NB4 (cell line): Measurements from ENCODE around the gene PVR.
"Not testable (repeated sequence)": the region's sequence is repeated elsewhere in the genome, so short reads cannot be mapped to it uniquely, and the experiment has no call there.

ENCODE experiments used
- DNase-seq: peaks from one replicate; pipeline ENCODE4 v3.0.0; 2010; ENCODE audit warnings: low read depth
- H3K4me3 ChIP-seq: one replicate; pipeline ENCODE4 v1.5.1; 2011; ENCODE audit warnings: mild to moderate bottlenecking, low read depth, low read length, moderate library complexity
- CTCF ChIP-seq: IDR thresholded peaks from one replicate; pipeline ENCODE4 v1.5.1; 2012; ENCODE audit warnings: low read depth, low read length
- MAX ChIP-seq: IDR thresholded peaks from 2 replicates; pipeline ENCODE4 v1.6.1; 2011; ENCODE audit warnings: low read depth, low read length
- MYC ChIP-seq: IDR thresholded peaks from 2 replicates; pipeline ENCODE4 v1.6.1; 2011; ENCODE audit warnings: low read depth, low read length
- POLR2A ChIP-seq: IDR thresholded peaks from 2 replicates; pipeline ENCODE4 v1.6.1; 2011; ENCODE audit warnings: mild to moderate bottlenecking; ENCODE audit not compliant: insufficient read length; ENCODE audit errors: extremely low read depth

The PVR gene

GRCh38 chr19:44681992-44682790 is 38.5 kb downstream of the PVR start:
- TF ChIP-seq POLR2A (no peak), CTCF (no peak), MAX (no peak), MYC (no peak)
- H3K4me3 ChIP-seq: no peak overlapping the region
- DNase-seq: no peak

- DNase-seq: no peak
- no peak overlapping the region for H3K4me3 ChIP-seq
- no peak for TF ChIP-seq MYC
- no peak for TF ChIP-seq MAX
- no peak for TF ChIP-seq CTCF
- no peak for TF ChIP-seq POLR2A
Observed at GRCh38 chr19:44682807-44683206, 39.1 kb downstream of the PVR start.

GRCh38 chr19:44683434-44684210 is 39.9 kb downstream of the PVR start:
- no peak for DNase-seq

GRCh38 chr19:44684396-44684795 is 40.7 kb downstream of the PVR start:
- not testable (repeated sequence) for H3K4me3 ChIP-seq, DNase-seq

More at GRCh38 chr19:44683434-44684210, 39.9 kb downstream of the PVR start:
- no peak for TF ChIP-seq POLR2A
- TF ChIP-seq CTCF: no peak
- TF ChIP-seq MAX: no peak
- no peak for TF ChIP-seq MYC
- H3K4me3 ChIP-seq: no peak overlapping the region

- no peak overlapping the region for H3K4me3 ChIP-seq
- TF ChIP-seq CTCF (no peak), POLR2A (no peak), MYC (no peak), MAX (no peak)
- DNase-seq: peak; percentile 43
Observed at GRCh38 chr19:44684892-44685863, 41.5 kb downstream of the PVR start.
